A549 (cell line): ENCODE results near the gene RTN4RL2. TPM values are rescaled to one million over a fixed set of nuclear protein-coding genes. Genes with fewer than 3 reads are reported as not detected.

Experiments
- ATAC-seq, 2 experiments: fragments of 200-7000 bp in 1 of 2; fragments of >200 bp in 1 of 2; cut with Nextera tagmentation in 1 of 2; cut with Tn5 transposase in 1 of 2; 3 replicates each; pipeline versions ENCODE4 v1.8.0 to v1.9.1; 2018 to 2020; ENCODE audit warnings: mild to moderate bottlenecking in 1 of 2, moderate library complexity in 1 of 2
- CTCF ChIA-PET: fragments of 300-600 bp; sonication (Branson Sonifier 250); formaldehyde crosslinking; extraction: SDS; loops from one replicate; lab custom pipeline; 2021; ENCODE audit warnings: antibody characterized with exemption, inconsistent platforms; lab: Yijun Ruan, JAX
- POLR2A ChIA-PET: fragments of 350-600 bp; formaldehyde crosslinking; extraction: SDS; loops from one replicate; lab custom pipeline; 2021; ENCODE audit warnings: antibody characterized with exemption, inconsistent platforms; lab: Yijun Ruan, JAX
- DNase-seq, 2 experiments: peaks; one replicate each; pipeline versions ENCODE4 v3.0.0 to v3.0.0-alpha.2; 2011 to 2016; ENCODE audit warnings: low read depth in 1 of 2, low spot score in 1 of 2
- FAIRE-seq: peaks from 2 replicates; lab custom pipeline; 2011; peaks lifted over from hg19 to GRCh38; lab: Jason Lieb, UNC
- H3K27ac ChIP-seq, 2 experiments: fragments of >200 bp; sonication (Bioruptor Twin); formaldehyde crosslinking; 3 replicates each; pipeline ENCODE4 v1.5.1; 2016 to 2017
- H3K4me1 ChIP-seq: fragments of >200 bp; sonication (Bioruptor Twin); formaldehyde crosslinking; 3 replicates; pipeline ENCODE4 v1.6.1; 2016
- H3K4me2 ChIP-seq: fragments of >200 bp; sonication (Bioruptor Twin); formaldehyde crosslinking; 3 replicates; pipeline ENCODE4 v1.6.1; 2016
- H3K4me3 ChIP-seq: fragments of >200 bp; sonication (Bioruptor Twin); formaldehyde crosslinking; 3 replicates; pipeline ENCODE4 v1.5.1; 2016
- H3K9me3 ChIP-seq: fragments of >200 bp; sonication (Bioruptor Twin); formaldehyde crosslinking; 3 replicates; pipeline ENCODE4 v1.6.1; 2016
- BHLHE40 ChIP-seq: IDR thresholded peaks from 2 replicates; pipeline ENCODE4 v1.6.1; 2012; ENCODE audit warnings: low read depth, low read length, inconsistent platforms
- CBX2 ChIP-seq: fragments of 200-600 bp; sonication (generic); IDR thresholded peaks from 2 replicates; pipeline ENCODE4 v1.6.1; 2016; ENCODE audit warnings: low read depth, mild to moderate bottlenecking, borderline replicate concordance
- CHD2 ChIP-seq: fragments of 150-350 bp; IDR thresholded peaks from 2 replicates; pipeline ENCODE4 v1.6.1; 2014; ENCODE audit warnings: low read length; ENCODE audit not compliant: partially characterized antibody
- CHD4 ChIP-seq: fragments of 200-600 bp; sonication (generic); IDR thresholded peaks from 2 replicates; pipeline ENCODE4 v1.6.1; 2016; ENCODE audit warnings: antibody characterized with exemption, mild to moderate bottlenecking, borderline replicate concordance
- EHF ChIP-seq: fragments of 250-450 bp; sonication (Bioruptor Pico); IDR thresholded peaks from 2 replicates; pipeline ENCODE4 v1.5.0; 2020; ENCODE audit warnings: mild to moderate bottlenecking
- EHMT2 ChIP-seq: fragments of 200-600 bp; sonication (generic); IDR thresholded peaks from 2 replicates; pipeline ENCODE4 v1.6.1; 2016; ENCODE audit warnings: antibody characterized with exemption, low read depth, mild to moderate bottlenecking, moderate library complexity
- EP300 ChIP-seq, 2 experiments: fragments of >200 bp; sonication (Bioruptor Twin); formaldehyde crosslinking; IDR thresholded peaks; 2 replicates in 1 of 2; 3 replicates in 1 of 2; pipeline ENCODE4 v1.6.1; 2016 to 2017
- HOXB13 ChIP-seq: fragments of 250-450 bp; sonication (Bioruptor Pico); IDR thresholded peaks from 2 replicates; pipeline ENCODE4 v1.5.0; 2020; ENCODE audit warnings: low read depth, mild to moderate bottlenecking, moderate library complexity
- HOXB5 ChIP-seq: fragments of 250-450 bp; sonication (Bioruptor Pico); IDR thresholded peaks from 2 replicates; pipeline ENCODE4 v1.5.0; 2020; ENCODE audit warnings: mild to moderate bottlenecking, moderate library complexity
- JUN ChIP-seq, 2 experiments: fragments of >200 bp; sonication (Bioruptor Twin); formaldehyde crosslinking; IDR thresholded peaks; 2 replicates in 1 of 2; 3 replicates in 1 of 2; pipeline ENCODE4 v1.6.1; 2016 to 2017
- KDM5A ChIP-seq: fragments of 200-600 bp; sonication (generic); IDR thresholded peaks from 2 replicates; pipeline ENCODE4 v1.6.1; 2016; ENCODE audit warnings: antibody characterized with exemption, mild to moderate bottlenecking
- MAFK ChIP-seq: fragments of 450-650 bp; IDR thresholded peaks from 2 replicates; pipeline ENCODE4 v1.6.1; 2014; ENCODE audit not compliant: partially characterized antibody
- NFE2L2 ChIP-seq: fragments of 150-350 bp; conservative IDR thresholded peaks from 2 replicates; pipeline ENCODE4 v1.6.1; 2014; ENCODE audit warnings: low read length
- NR3C1 ChIP-seq: fragments of >200 bp; sonication (Bioruptor Twin); formaldehyde crosslinking; IDR thresholded peaks from 3 replicates; pipeline ENCODE4 v1.6.1; 2017
- PHF8 ChIP-seq: fragments of 200-600 bp; sonication (generic); IDR thresholded peaks from 2 replicates; pipeline ENCODE4 v1.6.1; 2016; ENCODE audit warnings: low read depth, mild to moderate bottlenecking, antibody characterized with exemption, moderate library complexity, borderline replicate concordance
- POLR2A ChIP-seq: IDR thresholded peaks from 2 replicates; pipeline ENCODE4 v1.6.1; 2012; ENCODE audit warnings: mild to moderate bottlenecking, low read length
- POLR2AphosphoS2 ChIP-seq: conservative IDR thresholded peaks from 2 replicates; pipeline ENCODE4 v1.6.1; 2012; ENCODE audit warnings: low read length, improper control_type of control experiment, inconsistent platforms
- RARB ChIP-seq: fragments of 250-450 bp; sonication (Bioruptor Pico); IDR thresholded peaks from 2 replicates; pipeline ENCODE4 v1.8.0; 2021; ENCODE audit warnings: mild to moderate bottlenecking, moderate library complexity
- RNF2 ChIP-seq: fragments of 200-600 bp; sonication (generic); IDR thresholded peaks from 2 replicates; pipeline ENCODE4 v1.6.1; 2016; ENCODE audit warnings: low read depth, mild to moderate bottlenecking, antibody characterized with exemption, moderate library complexity, borderline replicate concordance
- TFCP2L1 ChIP-seq: fragments of 250-450 bp; sonication (Bioruptor Pico); IDR thresholded peaks from 2 replicates; pipeline ENCODE4 v1.5.0; 2021; ENCODE audit warnings: mild to moderate bottlenecking
- TP53 ChIP-seq: fragments of 250-450 bp; sonication (Bioruptor Pico); IDR thresholded peaks from 2 replicates; pipeline ENCODE4 v1.5.0; 2021; ENCODE audit warnings: mild to moderate bottlenecking, moderate library complexity
- ZNF302 ChIP-seq: fragments of 250-450 bp; sonication (Bioruptor Pico); IDR thresholded peaks from 2 replicates; pipeline ENCODE4 v1.9.0; 2021; ENCODE audit warnings: inconsistent platforms, mild to moderate bottlenecking, moderate library complexity
- ZSCAN20 ChIP-seq: fragments of 250-450 bp; sonication (Bioruptor Pico); IDR thresholded peaks from 2 replicates; pipeline ENCODE4 v1.8.0; 2022; ENCODE audit warnings: mild to moderate bottlenecking, moderate library complexity
- whole genome bisulfite sequencing: methylation state at CpG from one replicate; pipeline ENCODE4 v1.1.6; 2017; ENCODE audit errors: missing lambda C conversion rate; 5-methylcytosine and 5-hydroxymethylcytosine counted together
- polyA plus RNA-seq, 4 experiments: library from polyadenylated mRNA; depleted of rRNA in 3 of 4; stranded (reverse); fragments of >200 nt; fragmentation: RNase III in 1 of 4; extraction: RNeasy Plus Mini Kit Qiagen cat#74134 plus additional on column Dnase treatment in 1 of 4; gene quantifications; 2 replicates in 3 of 4; 3 replicates in 1 of 4; pipeline ENCODE4 v1.2.3, GENCODE V29; 2011 to 2017
- TF ChIP-seq, protein P1 (sequence below): IDR thresholded peaks from 2 replicates; pipeline ENCODE4 v1.6.1; 2012
- TF ChIP-seq, protein P2 (sequence below): fragments of >200 bp; sonication (Bioruptor Twin); formaldehyde crosslinking; IDR thresholded peaks from 3 replicates; pipeline ENCODE4 v1.6.1; 2016
- TF ChIP-seq, protein P3 (sequence below): IDR thresholded peaks from 2 replicates; pipeline ENCODE4 v1.6.1; 2012; ENCODE audit warnings: low read depth, borderline replicate concordance
- TF ChIP-seq, protein P4 (sequence below): fragments of 150-350 bp; IDR thresholded peaks from 2 replicates; pipeline ENCODE4 v1.6.1; 2014; ENCODE audit warnings: low read depth, mild to moderate bottlenecking, low read length
- TF ChIP-seq, protein P5 (sequence below): fragments of >200 bp; sonication (Bioruptor Twin); formaldehyde crosslinking; IDR thresholded peaks from 3 replicates; pipeline ENCODE4 v1.5.1; 2016

RTN4RL2 gene
- polyA plus RNA-seq, 2 of the 4 experiments (the other 2 are of a cell fraction) = 9.2 to 23.7 TPM

DNA sequence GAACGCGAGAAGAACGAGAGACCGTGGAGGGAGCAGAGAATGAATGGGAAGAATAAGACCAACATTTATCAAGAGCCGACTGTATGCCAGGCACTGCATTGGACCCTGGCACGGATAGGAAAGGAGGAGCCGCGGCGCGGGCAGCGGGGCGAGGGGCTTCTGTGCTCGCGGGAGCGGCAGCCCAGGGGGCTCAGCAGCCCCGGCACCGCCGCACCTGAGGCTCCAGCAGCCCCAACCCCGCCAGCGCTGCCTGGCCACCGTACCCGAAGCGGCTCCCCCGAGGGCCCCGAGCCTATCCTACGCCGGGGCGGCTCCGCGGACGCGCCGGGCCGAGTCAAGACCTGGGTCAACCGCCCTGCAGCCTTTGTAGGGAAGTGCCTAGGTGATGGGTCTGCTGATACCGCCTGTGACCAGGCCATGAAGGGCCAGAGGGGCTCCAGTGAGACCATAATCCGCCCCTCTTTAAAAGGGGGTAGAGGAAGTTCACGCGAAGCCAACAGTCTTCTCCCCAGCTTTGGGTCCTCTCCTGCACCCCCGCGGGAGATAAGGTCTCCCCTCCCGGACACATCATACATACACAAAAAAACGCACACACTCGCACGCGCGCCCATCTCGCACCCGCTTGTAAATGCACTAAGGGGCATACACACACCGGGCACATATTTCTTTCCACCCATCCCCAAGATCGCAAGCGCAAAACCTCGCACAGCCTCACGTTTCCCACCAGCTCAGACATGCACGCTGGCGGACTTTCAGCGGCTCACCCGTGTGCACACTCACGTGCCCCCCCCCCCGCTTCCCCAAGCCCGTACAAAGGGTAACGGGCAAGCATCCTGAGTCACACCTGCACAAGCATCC is 935 bp upstream of the RTN4RL2 start:
- ChIA-PET CTCF (interaction anchor here (0.6 to 11.7 kb wide), 43 partner anchors 12 to 203 kb away, joined by 3 to 228 read pairs (median 6); partner anchors contain the start of genes P2RX3, SLC43A1, TIMM10 and UBE2L6), POLR2A (interaction anchor here (0.7 to 1.0 kb wide), 3 partner anchors 18 to 136 kb away, joined by 3 to 5 read pairs (median 3); no protein-coding TSS in a partner anchor)
- peak in 1 of 2 experiments; percentile 18; a peak in 3 of 6 replicates for ATAC-seq
- peaks cover 31% of the 10 kb centered on the region for H3K4me1 ChIP-seq
- 12% methylated on average over 36 of the region's 62 CpGs for WGBS
- H3K27ac ChIP-seq = peak overlapping the region; percentile 81 to 89
- TF ChIP-seq KDM5A (no peak), TP53 (CRISPR knock-in tag) (no peak), NFE2L2 (no peak), TFCP2L1 (no peak), ZNF302 (CRISPR knock-in tag) (no peak), NR3C1 (no peak), BHLHE40 (peak; percentile 61), CBX2 (no peak), RARB (CRISPR knock-in tag) (no peak), CHD4 (no peak), JUN (IDR thresholded peaks at IDR 0.05) (no peak; a peak in 1 of 5 replicates), HOXB13 (CRISPR knock-in tag) (no peak)
- TF ChIP-seq, protein P1, sequence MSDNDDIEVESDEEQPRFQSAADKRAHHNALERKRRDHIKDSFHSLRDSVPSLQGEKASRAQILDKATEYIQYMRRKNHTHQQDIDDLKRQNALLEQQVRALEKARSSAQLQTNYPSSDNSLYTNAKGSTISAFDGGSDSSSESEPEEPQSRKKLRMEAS = peak; percentile 81
- TF ChIP-seq, protein P2, sequence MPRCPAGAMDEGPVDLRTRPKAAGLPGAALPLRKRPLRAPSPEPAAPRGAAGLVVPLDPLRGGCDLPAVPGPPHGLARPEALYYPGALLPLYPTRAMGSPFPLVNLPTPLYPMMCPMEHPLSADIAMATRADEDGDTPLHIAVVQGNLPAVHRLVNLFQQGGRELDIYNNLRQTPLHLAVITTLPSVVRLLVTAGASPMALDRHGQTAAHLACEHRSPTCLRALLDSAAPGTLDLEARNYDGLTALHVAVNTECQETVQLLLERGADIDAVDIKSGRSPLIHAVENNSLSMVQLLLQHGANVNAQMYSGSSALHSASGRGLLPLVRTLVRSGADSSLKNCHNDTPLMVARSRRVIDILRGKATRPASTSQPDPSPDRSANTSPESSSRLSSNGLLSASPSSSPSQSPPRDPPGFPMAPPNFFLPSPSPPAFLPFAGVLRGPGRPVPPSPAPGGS = no peak
- TF ChIP-seq, protein P3, sequence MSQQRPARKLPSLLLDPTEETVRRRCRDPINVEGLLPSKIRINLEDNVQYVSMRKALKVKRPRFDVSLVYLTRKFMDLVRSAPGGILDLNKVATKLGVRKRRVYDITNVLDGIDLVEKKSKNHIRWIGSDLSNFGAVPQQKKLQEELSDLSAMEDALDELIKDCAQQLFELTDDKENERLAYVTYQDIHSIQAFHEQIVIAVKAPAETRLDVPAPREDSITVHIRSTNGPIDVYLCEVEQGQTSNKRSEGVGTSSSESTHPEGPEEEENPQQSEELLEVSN = peak; percentile 88
- H3K4me2 ChIP-seq = peak overlapping the region; percentile 90
- no peaks in the 10 kb centered on the region for H3K9me3 ChIP-seq
- FAIRE-seq = no peak
- H3K4me3 ChIP-seq = peak overlapping the region; percentile 74
- DNase-seq = peak in 1 of 2 experiments; percentile 42

DNA sequence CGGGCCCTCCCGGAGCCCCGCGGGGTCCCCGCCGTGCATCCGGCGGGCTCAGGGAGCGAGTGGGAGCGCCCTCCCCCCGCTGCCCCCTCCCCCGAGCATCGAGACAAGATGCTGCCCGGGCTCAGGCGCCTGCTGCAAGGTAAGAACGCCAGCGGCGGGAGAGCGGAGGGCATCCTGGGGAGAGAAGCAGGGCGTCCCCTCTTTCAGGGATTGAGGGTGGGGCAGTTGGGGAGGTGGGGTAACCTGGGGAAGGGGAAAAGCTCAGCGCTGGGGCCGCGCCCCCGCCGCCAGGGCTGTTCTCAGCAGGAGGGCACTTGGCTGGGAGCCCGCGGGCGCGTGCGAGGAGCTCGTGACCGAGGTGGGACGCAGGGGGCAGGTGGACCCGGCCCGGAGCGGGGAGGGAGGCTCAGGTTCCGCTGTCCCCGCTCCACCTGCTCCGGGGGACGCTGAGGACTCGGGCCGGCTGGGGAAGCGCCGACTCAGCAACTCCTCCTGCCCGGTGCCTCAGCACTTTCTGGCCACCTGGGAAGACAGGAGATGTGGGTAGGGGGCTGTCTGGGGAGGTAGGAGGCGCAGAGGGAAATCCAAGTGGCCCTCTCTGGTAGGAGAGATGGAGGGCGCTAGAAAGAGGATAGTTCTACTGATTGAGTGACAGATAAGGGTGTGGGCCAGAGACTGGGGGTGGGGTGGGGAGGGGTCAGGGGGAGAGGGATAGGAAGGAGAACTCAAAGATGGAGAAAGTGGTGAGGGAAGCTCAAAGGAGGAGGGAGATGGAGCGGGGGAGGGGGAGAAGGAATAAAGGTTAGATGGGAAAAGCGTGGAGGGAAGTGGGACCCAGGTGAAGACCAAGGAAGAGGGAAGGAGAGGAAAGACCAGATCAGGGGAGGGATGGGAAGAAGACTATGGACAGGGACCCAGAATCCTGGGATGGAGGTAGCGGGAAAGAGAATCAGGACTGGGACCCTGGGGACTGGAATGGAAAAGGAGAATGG is 726 bp downstream of the RTN4RL2 start:
- FAIRE-seq (no peak), DNase-seq (no peak), ATAC-seq (no peak)
- ChIA-PET CTCF (interaction anchor here (0.8 to 11.7 kb wide), 16 partner anchors 10 to 202 kb away, joined by 3 to 228 read pairs (median 17); partner anchors contain the start of genes SLC43A1 and TIMM10), POLR2A (interaction anchor here (0.6 kb wide), 1 partner anchor 50 kb away, joined by 3 read pairs; no protein-coding TSS in a partner anchor)
- H3K9me3 ChIP-seq = no peaks in the 10 kb centered on the region
- peaks cover 31% of the 10 kb centered on the region for H3K4me1 ChIP-seq
- H3K4me3 ChIP-seq = peak overlapping the region; percentile 74
- H3K27ac ChIP-seq = peak overlapping the region; percentile 81 to 89
- 15% methylated on average over 21 of the region's 50 CpGs for WGBS
- H3K4me2 ChIP-seq = peak overlapping the region; percentile 90
- TF ChIP-seq POLR2A = no peak
- peak; percentile 60; the same call in 1 of the 2 replicates for TF ChIP-seq PHF8
- peak; percentile 90 for TF ChIP-seq MAFK
- TF ChIP-seq EHF = no peak
- TF ChIP-seq, protein P1 = 0 out of 2 replicates have a peak, but pooled peaks have one; percentile 12
- no peak for TF ChIP-seq POLR2AphosphoS2
- TF ChIP-seq JUN (IDR thresholded peaks at IDR 0.05) = peak in 1 of 2 experiments; percentile 39; a peak in 1 of 5 replicates
- TF ChIP-seq HOXB5 (CRISPR knock-in tag) = no peak
- TF ChIP-seq, protein P4, sequence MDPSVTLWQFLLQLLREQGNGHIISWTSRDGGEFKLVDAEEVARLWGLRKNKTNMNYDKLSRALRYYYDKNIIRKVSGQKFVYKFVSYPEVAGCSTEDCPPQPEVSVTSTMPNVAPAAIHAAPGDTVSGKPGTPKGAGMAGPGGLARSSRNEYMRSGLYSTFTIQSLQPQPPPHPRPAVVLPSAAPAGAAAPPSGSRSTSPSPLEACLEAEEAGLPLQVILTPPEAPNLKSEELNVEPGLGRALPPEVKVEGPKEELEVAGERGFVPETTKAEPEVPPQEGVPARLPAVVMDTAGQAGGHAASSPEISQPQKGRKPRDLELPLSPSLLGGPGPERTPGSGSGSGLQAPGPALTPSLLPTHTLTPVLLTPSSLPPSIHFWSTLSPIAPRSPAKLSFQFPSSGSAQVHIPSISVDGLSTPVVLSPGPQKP = no peak
- no peak for TF ChIP-seq EHMT2
- TF ChIP-seq RNF2 = no peak
- TF ChIP-seq ZSCAN20 = no peak
- TF ChIP-seq CHD2 = no peak
- no peak for TF ChIP-seq EP300 (IDR thresholded peaks at IDR 0.05)
- TF ChIP-seq, protein P5, sequence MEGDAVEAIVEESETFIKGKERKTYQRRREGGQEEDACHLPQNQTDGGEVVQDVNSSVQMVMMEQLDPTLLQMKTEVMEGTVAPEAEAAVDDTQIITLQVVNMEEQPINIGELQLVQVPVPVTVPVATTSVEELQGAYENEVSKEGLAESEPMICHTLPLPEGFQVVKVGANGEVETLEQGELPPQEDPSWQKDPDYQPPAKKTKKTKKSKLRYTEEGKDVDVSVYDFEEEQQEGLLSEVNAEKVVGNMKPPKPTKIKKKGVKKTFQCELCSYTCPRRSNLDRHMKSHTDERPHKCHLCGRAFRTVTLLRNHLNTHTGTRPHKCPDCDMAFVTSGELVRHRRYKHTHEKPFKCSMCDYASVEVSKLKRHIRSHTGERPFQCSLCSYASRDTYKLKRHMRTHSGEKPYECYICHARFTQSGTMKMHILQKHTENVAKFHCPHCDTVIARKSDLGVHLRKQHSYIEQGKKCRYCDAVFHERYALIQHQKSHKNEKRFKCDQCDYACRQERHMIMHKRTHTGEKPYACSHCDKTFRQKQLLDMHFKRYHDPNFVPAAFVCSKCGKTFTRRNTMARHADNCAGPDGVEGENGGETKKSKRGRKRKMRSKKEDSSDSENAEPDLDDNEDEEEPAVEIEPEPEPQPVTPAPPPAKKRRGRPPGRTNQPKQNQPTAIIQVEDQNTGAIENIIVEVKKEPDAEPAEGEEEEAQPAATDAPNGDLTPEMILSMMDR = no peak
